Erythroblast (primary cell): Measurements from ENCODE around the gene CGNL1.

ENCODE experiments used
- GATA1 ChIP-seq: IDR thresholded peaks from 2 replicates; pipeline ENCODE4 v1.6.1; 2011; ENCODE audit warnings: low read depth, mild to moderate bottlenecking, control low read depth, low read length, moderate library complexity
- POLR2A ChIP-seq: IDR thresholded peaks from 2 replicates; pipeline ENCODE4 v1.6.1; 2011; ENCODE audit warnings: mild to moderate bottlenecking, low read length

GRCh38 chr15:57517030-57517671 is 140.8 kb downstream of the CGNL1 start:
- no peak for TF ChIP-seq POLR2A
- no peak for TF ChIP-seq GATA1
